ACC112 (cell line): ENCODE results near the gene MYBPC3.
"Not testable (repeated sequence)": the region's sequence is repeated elsewhere in the genome, so short reads cannot be mapped to it uniquely, and the experiment has no call there.

Experiments
- H2AFZ ChIP-seq: fragments of 200-600 bp; sonication (generic); one replicate; pipeline ENCODE4 v1.6.0; 2017; ENCODE audit warnings: antibody characterized with exemption, low read length; ENCODE audit not compliant: unreplicated experiment
- H3K27ac ChIP-seq: fragments of 200-600 bp; sonication (generic); 2 replicates; pipeline ENCODE4 v1.5.1; 2014; ENCODE audit warnings: low read depth, mild to moderate bottlenecking, antibody characterized with exemption, low read length, moderate library complexity
- H3K27me3 ChIP-seq: fragments of 200-600 bp; sonication (generic); 2 replicates; pipeline ENCODE4 v1.6.1; 2014; ENCODE audit warnings: mild to moderate bottlenecking, antibody characterized with exemption, low read length, moderate library complexity, mixed read lengths; ENCODE audit not compliant: insufficient read depth
- H3K36me3 ChIP-seq: fragments of 200-600 bp; sonication (generic); 2 replicates; pipeline ENCODE4 v1.6.1; 2016; ENCODE audit warnings: mild to moderate bottlenecking, antibody characterized with exemption, low read length, moderate library complexity, mixed read lengths; ENCODE audit not compliant: insufficient read depth
- H3K4me1 ChIP-seq: fragments of 200-600 bp; sonication (generic); one replicate; pipeline ENCODE4 v1.6.1; 2016; ENCODE audit warnings: low read length, mixed read lengths; ENCODE audit not compliant: insufficient read depth, unreplicated experiment, control insufficient read depth
- H3K4me3 ChIP-seq: fragments of 200-600 bp; sonication (generic); 2 replicates; pipeline ENCODE4 v1.5.1; 2014; ENCODE audit warnings: mild to moderate bottlenecking, low read depth, low read length
- H3K79me2 ChIP-seq: fragments of 200-600 bp; sonication (generic); one replicate; pipeline ENCODE4 v1.6.0; 2016; ENCODE audit warnings: low read length; ENCODE audit not compliant: control insufficient read depth, unreplicated experiment, insufficient read depth

Gene MYBPC3

GRCh38 chr11:47336595-47336994 is 15.9 kb downstream of the MYBPC3 start:
- H3K4me1 ChIP-seq, result no peaks in the 10 kb centered on the region
- H3K79me2 ChIP-seq, result no peaks in the 10 kb centered on the region
- H3K36me3 ChIP-seq, result no peaks in the 10 kb centered on the region
- H2AFZ ChIP-seq, result no peak overlapping the region
- no peaks in the 10 kb centered on the region for H3K27me3 ChIP-seq
- no peak overlapping the region for H3K4me3 ChIP-seq
- no peak overlapping the region for H3K27ac ChIP-seq

- H3K27ac ChIP-seq, result no peak overlapping the region
- H3K4me1 ChIP-seq, result no peaks in the 10 kb centered on the region
- H3K27me3 ChIP-seq, result no peaks in the 10 kb centered on the region
- no peaks in the 10 kb centered on the region for H3K79me2 ChIP-seq
- H3K4me3 ChIP-seq, result no peak overlapping the region
- H2AFZ ChIP-seq, result no peak overlapping the region
- no peaks in the 10 kb centered on the region for H3K36me3 ChIP-seq
These were observed 16.8 kb downstream of the MYBPC3 start for GRCh38 chr11:47335733-47336132.

- not testable (repeated sequence) for H3K79me2 ChIP-seq, H3K4me1 ChIP-seq, H2AFZ ChIP-seq, H3K27me3 ChIP-seq, H3K27ac ChIP-seq, H3K36me3 ChIP-seq, H3K4me3 ChIP-seq
These were observed 17.6 kb downstream of the MYBPC3 start for GRCh38 chr11:47334699-47335411.

- no peaks in the 10 kb centered on the region for H3K4me1 ChIP-seq
- H3K36me3 ChIP-seq, result no peaks in the 10 kb centered on the region
These were observed 18.5 kb downstream of the MYBPC3 start for GRCh38 chr11:47333886-47334443.

GRCh38 chr11:47333526-47333845 is 19.0 kb downstream of the MYBPC3 start:
- H3K4me1 ChIP-seq, result no peaks in the 10 kb centered on the region
- no peaks in the 10 kb centered on the region for H3K27me3 ChIP-seq
- H3K36me3 ChIP-seq, result no peaks in the 10 kb centered on the region
- H2AFZ ChIP-seq, result no peak overlapping the region
- no peak overlapping the region for H3K4me3 ChIP-seq
- no peaks in the 10 kb centered on the region for H3K79me2 ChIP-seq
- no peak overlapping the region for H3K27ac ChIP-seq

More at GRCh38 chr11:47333886-47334443, 18.5 kb downstream of the MYBPC3 start:
- Histone ChIP-seq H3K27ac (no peak overlapping the region), H3K79me2 (no peaks in the 10 kb centered on the region), H3K4me3 (no peak overlapping the region), H3K27me3 (no peaks in the 10 kb centered on the region), H2AFZ (no peak overlapping the region)

- H3K27ac ChIP-seq, result no peak overlapping the region
- H3K27me3 ChIP-seq, result no peaks in the 10 kb centered on the region
- no peak overlapping the region for H3K4me3 ChIP-seq
- H3K79me2 ChIP-seq, result no peaks in the 10 kb centered on the region
- no peak overlapping the region for H2AFZ ChIP-seq
- H3K4me1 ChIP-seq, result no peaks in the 10 kb centered on the region
- no peaks in the 10 kb centered on the region for H3K36me3 ChIP-seq
These were observed 19.5 kb downstream of the MYBPC3 start for GRCh38 chr11:47332791-47333525.

GRCh38 chr11:47332303-47332711 is 20.2 kb downstream of the MYBPC3 start:
- no peaks in the 10 kb centered on the region for H3K4me1 ChIP-seq
- H3K79me2 ChIP-seq, result no peaks in the 10 kb centered on the region
- no peak overlapping the region for H2AFZ ChIP-seq
- H3K27me3 ChIP-seq, result no peaks in the 10 kb centered on the region
- H3K27ac ChIP-seq, result no peak overlapping the region
- no peaks in the 10 kb centered on the region for H3K36me3 ChIP-seq
- H3K4me3 ChIP-seq, result no peak overlapping the region

GRCh38 chr11:47331454-47332302 is 20.8 kb downstream of the MYBPC3 start:
- Histone ChIP-seq H2AFZ (no peak overlapping the region), H3K36me3 (no peaks in the 10 kb centered on the region), H3K79me2 (no peaks in the 10 kb centered on the region), H3K4me1 (no peaks in the 10 kb centered on the region), H3K4me3 (no peak overlapping the region), H3K27me3 (no peaks in the 10 kb centered on the region), H3K27ac (no peak overlapping the region)

- Histone ChIP-seq H2AFZ (no peak overlapping the region), H3K4me1 (no peaks in the 10 kb centered on the region), H3K27ac (no peak overlapping the region), H3K27me3 (no peaks in the 10 kb centered on the region), H3K79me2 (no peaks in the 10 kb centered on the region), H3K36me3 (no peaks in the 10 kb centered on the region), H3K4me3 (no peak overlapping the region)
These were observed 22.2 kb downstream of the MYBPC3 start for GRCh38 chr11:47329987-47330931.
